Measurements from ENCODE around the gene IER5L.

IER5L gene

DNA sequence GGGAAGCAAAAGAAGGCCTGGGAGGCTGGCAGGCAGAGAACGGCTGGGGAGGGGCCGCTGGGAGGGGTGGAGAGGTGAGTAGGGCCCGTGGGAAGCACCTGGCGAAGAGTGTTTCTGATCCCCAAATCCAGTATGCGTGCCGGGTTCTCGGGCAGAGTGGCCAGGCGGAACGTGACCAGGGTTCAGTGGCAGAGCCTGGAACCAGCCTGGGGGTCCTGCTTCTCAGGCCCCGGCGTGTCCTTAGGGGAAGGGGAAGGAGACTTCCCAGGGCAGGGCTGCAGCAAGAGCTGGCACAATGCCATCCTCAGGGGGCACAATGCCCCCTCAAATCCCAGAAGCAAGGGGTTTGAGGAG is 25.5 kb upstream of the IER5L start (continued):
- TF ChIP-seq, protein P1, sequence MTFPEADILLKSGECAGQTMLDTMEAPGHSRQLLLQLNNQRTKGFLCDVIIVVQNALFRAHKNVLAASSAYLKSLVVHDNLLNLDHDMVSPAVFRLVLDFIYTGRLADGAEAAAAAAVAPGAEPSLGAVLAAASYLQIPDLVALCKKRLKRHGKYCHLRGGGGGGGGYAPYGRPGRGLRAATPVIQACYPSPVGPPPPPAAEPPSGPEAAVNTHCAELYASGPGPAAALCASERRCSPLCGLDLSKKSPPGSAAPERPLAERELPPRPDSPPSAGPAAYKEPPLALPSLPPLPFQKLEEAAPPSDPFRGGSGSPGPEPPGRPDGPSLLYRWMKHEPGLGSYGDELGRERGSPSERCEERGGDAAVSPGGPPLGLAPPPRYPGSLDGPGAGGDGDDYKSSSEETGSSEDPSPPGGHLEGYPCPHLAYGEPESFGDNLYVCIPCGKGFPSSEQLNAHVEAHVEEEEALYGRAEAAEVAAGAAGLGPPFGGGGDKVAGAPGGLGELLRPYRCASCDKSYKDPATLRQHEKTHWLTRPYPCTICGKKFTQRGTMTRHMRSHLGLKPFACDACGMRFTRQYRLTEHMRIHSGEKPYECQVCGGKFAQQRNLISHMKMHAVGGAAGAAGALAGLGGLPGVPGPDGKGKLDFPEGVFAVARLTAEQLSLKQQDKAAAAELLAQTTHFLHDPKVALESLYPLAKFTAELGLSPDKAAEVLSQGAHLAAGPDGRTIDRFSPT (tag by site-specific recombination; IDR thresholded peaks at IDR 0.05): 0 out of 2 replicates have a peak, but pooled peaks have one; percentile 41
- TF ChIP-seq, protein P2, sequence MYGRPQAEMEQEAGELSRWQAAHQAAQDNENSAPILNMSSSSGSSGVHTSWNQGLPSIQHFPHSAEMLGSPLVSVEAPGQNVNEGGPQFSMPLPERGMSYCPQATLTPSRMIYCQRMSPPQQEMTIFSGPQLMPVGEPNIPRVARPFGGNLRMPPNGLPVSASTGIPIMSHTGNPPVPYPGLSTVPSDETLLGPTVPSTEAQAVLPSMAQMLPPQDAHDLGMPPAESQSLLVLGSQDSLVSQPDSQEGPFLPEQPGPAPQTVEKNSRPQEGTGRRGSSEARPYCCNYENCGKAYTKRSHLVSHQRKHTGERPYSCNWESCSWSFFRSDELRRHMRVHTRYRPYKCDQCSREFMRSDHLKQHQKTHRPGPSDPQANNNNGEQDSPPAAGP (tag by site-specific recombination; IDR thresholded peaks at IDR 0.05): no peak
- TF ChIP-seq ZNF510 (tag by site-specific recombination; IDR thresholded peaks at IDR 0.05; ENCODE audit: insufficient replicate concordance): no peak
- no peak for TF ChIP-seq YY1 (tag by site-specific recombination; IDR thresholded peaks at IDR 0.05)
- no peak for TF ChIP-seq ZEB2 (tag by site-specific recombination; IDR thresholded peaks at IDR 0.05)

DNA sequence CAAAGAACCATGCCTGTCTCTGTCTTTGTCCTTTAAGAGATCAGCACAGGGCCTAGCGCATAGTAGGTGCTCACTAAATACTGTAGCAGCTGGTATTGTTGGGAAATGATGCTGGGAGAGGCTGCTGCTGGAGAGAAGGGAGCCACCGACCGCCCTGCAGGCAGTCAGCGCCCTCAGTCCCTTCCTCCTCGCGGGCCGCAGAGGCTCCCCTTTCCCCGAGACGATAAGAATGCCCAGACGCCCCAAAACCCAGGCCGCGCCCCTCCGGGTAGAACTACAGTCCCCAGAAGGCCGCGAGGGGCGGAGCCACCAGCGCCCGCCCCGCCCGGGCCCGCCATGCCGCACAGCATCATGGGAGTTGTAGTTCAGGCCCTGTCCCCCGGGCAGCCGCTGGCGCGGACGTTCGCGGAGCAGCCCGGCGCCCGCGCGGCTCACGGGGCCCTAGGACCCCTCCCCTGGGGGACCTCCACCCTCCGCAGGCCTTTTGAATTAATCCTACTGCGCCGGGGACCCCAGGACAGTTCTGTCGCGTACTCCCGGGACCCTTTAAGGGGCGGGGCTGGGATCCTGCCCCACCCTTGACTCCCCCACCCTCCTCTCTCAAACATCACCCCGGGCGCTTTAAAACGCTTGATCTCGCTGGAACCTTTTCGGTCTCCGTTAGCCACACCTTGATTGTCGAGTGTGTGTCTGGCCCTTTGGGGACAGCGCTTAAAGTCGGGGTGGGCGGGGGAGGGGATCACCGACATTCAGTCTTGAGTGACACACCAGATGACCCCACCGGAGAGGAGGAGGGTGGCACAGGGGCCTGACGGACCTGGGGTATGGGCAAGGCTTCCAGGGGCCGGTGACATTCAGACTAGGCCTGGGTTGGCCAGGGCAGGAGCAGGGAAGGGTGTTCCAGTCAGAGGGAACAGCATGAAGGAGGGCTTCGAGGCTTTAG is 24.8 kb upstream of the IER5L start:
- no peaks in the 10 kb centered on the region for H3K4me1 ChIP-seq (ENCODE audit: control insufficient read depth, insufficient read depth, low read length)
- ChIA-PET CTCF (interaction anchor here (1.0 kb wide), 1 partner anchor 418 kb away, joined by 3 read pairs; the partner anchor contains the start of gene C9orf50), POLR2A (interaction anchor here (0.7 kb wide), 2 partner anchors 25 to 367 kb away, joined by 3 read pairs; partner anchors contain the start of gene IER5L)
- H3K27ac ChIP-seq (ENCODE audit: extremely low read depth, low read depth, low read length): peak overlapping the region; percentile 59; the same call in 1 of the 2 replicates
- no peaks in the 10 kb centered on the region for H3K36me3 ChIP-seq (ENCODE audit: control insufficient read depth in 2 of 2, insufficient read depth in 1 of 2, low read length in 2 of 2)
- no peaks in the 10 kb centered on the region for H3K9me3 ChIP-seq (ENCODE audit: control insufficient read depth, insufficient read depth, low read depth, low read length)
- peak overlapping the region; percentile 57 for H3K4me3 ChIP-seq (ENCODE audit: low read depth, low read length)
- TF ChIP-seq ZNF654 (tag by site-specific recombination; IDR thresholded peaks at IDR 0.05; ENCODE audit: low read depth) (no peak), SCRT1 (tag by site-specific recombination; IDR thresholded peaks at IDR 0.05; ENCODE audit: borderline replicate concordance) (no peak), KLF16 (tag by site-specific recombination; IDR thresholded peaks at IDR 0.05) (peak; percentile 64; the same call in 1 of the 2 replicates), ZBTB7A (tag by site-specific recombination; IDR thresholded peaks at IDR 0.05; ENCODE audit: low read depth) (no peak), SP2 (tag by site-specific recombination; IDR thresholded peaks at IDR 0.05) (peak; percentile 52), GLIS1 (tag by site-specific recombination; IDR thresholded peaks at IDR 0.05) (no peak), ZNF670 (tag by site-specific recombination; IDR thresholded peaks at IDR 0.05; ENCODE audit: low read depth) (no peak), ZXDB (tag by site-specific recombination; IDR thresholded peaks at IDR 0.05) (peak; percentile 25), ZNF121 (tag by site-specific recombination; IDR thresholded peaks at IDR 0.05) (no peak), KLF9 (tag by site-specific recombination; IDR thresholded peaks at IDR 0.05; ENCODE audit: low read depth) (peak; percentile 60), TCF7L2 (IDR thresholded peaks at IDR 0.05; ENCODE audit: borderline replicate concordance, low read depth, low read length) (no peak), ZBTB20 (tag by site-specific recombination; IDR thresholded peaks at IDR 0.05) (peak; percentile 44)
- TF ChIP-seq, protein P3, sequence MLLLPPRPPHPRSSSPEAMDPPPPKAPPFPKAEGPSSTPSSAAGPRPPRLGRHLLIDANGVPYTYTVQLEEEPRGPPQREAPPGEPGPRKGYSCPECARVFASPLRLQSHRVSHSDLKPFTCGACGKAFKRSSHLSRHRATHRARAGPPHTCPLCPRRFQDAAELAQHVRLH (tag by site-specific recombination; IDR thresholded peaks at IDR 0.05): 0 out of 2 replicates have a peak, but pooled peaks have one; percentile 14
- TF ChIP-seq, protein P4, sequence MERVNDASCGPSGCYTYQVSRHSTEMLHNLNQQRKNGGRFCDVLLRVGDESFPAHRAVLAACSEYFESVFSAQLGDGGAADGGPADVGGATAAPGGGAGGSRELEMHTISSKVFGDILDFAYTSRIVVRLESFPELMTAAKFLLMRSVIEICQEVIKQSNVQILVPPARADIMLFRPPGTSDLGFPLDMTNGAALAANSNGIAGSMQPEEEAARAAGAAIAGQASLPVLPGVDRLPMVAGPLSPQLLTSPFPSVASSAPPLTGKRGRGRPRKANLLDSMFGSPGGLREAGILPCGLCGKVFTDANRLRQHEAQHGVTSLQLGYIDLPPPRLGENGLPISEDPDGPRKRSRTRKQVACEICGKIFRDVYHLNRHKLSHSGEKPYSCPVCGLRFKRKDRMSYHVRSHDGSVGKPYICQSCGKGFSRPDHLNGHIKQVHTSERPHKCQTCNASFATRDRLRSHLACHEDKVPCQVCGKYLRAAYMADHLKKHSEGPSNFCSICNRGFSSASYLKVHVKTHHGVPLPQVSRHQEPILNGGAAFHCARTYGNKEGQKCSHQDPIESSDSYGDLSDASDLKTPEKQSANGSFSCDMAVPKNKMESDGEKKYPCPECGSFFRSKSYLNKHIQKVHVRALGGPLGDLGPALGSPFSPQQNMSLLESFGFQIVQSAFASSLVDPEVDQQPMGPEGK (tag by site-specific recombination; IDR thresholded peaks at IDR 0.05): 0 out of 2 replicates have a peak, but pooled peaks have one; percentile 6
- TF ChIP-seq, protein P5, sequence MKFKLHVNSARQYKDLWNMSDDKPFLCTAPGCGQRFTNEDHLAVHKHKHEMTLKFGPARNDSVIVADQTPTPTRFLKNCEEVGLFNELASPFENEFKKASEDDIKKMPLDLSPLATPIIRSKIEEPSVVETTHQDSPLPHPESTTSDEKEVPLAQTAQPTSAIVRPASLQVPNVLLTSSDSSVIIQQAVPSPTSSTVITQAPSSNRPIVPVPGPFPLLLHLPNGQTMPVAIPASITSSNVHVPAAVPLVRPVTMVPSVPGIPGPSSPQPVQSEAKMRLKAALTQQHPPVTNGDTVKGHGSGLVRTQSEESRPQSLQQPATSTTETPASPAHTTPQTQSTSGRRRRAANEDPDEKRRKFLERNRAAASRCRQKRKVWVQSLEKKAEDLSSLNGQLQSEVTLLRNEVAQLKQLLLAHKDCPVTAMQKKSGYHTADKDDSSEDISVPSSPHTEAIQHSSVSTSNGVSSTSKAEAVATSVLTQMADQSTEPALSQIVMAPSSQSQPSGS (tag by site-specific recombination; IDR thresholded peaks at IDR 0.05; ENCODE audit: low read depth): no peak
- TF ChIP-seq, protein P6, sequence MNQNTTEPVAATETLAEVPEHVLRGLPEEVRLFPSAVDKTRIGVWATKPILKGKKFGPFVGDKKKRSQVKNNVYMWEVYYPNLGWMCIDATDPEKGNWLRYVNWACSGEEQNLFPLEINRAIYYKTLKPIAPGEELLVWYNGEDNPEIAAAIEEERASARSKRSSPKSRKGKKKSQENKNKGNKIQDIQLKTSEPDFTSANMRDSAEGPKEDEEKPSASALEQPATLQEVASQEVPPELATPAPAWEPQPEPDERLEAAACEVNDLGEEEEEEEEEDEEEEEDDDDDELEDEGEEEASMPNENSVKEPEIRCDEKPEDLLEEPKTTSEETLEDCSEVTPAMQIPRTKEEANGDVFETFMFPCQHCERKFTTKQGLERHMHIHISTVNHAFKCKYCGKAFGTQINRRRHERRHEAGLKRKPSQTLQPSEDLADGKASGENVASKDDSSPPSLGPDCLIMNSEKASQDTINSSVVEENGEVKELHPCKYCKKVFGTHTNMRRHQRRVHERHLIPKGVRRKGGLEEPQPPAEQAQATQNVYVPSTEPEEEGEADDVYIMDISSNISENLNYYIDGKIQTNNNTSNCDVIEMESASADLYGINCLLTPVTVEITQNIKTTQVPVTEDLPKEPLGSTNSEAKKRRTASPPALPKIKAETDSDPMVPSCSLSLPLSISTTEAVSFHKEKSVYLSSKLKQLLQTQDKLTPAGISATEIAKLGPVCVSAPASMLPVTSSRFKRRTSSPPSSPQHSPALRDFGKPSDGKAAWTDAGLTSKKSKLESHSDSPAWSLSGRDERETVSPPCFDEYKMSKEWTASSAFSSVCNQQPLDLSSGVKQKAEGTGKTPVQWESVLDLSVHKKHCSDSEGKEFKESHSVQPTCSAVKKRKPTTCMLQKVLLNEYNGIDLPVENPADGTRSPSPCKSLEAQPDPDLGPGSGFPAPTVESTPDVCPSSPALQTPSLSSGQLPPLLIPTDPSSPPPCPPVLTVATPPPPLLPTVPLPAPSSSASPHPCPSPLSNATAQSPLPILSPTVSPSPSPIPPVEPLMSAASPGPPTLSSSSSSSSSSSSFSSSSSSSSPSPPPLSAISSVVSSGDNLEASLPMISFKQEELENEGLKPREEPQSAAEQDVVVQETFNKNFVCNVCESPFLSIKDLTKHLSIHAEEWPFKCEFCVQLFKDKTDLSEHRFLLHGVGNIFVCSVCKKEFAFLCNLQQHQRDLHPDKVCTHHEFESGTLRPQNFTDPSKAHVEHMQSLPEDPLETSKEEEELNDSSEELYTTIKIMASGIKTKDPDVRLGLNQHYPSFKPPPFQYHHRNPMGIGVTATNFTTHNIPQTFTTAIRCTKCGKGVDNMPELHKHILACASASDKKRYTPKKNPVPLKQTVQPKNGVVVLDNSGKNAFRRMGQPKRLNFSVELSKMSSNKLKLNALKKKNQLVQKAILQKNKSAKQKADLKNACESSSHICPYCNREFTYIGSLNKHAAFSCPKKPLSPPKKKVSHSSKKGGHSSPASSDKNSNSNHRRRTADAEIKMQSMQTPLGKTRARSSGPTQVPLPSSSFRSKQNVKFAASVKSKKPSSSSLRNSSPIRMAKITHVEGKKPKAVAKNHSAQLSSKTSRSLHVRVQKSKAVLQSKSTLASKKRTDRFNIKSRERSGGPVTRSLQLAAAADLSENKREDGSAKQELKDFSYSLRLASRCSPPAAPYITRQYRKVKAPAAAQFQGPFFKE (tag by site-specific recombination; IDR thresholded peaks at IDR 0.05; ENCODE audit: borderline replicate concordance): no peak
